COLO829 (cell line): Measurements from ENCODE around the gene PTH1R.

ENCODE experiments used
- DNase-seq: peaks from one replicate; pipeline ENCODE4 v3.0.0; 2012; ENCODE audit warnings: low spot score

Gene PTH1R

GRCh38 chr3:46947546-46947901 lies 70.0 kb downstream of the PTH1R start:
- no peak for DNase-seq

GRCh38 chr3:46947981-46948791 lies 70.7 kb downstream of the PTH1R start:
- no peak for DNase-seq

- DNase-seq, result no peak
Measured at GRCh38 chr3:46948830-46949671, 71.5 kb downstream of the PTH1R start.

GRCh38 chr3:46950177-46950576 lies 72.7 kb downstream of the PTH1R start:
- DNase-seq, result no peak

GRCh38 chr3:46950650-46951241 lies 73.2 kb downstream of the PTH1R start:
- DNase-seq, result no peak

GRCh38 chr3:46952813-46953212 lies 75.3 kb downstream of the PTH1R start:
- no peak for DNase-seq
